Thyroid gland (tissue), 4 donors: ENCODE measurements around the gene ZNF264. TPM values are rescaled to one million over a fixed set of nuclear protein-coding genes. Genes with fewer than 3 reads are reported as not detected.
A peak's percentile ranks its signal among the peaks of the same experiment; 100 is the strongest.
"Not testable (repeated sequence)": the region's sequence is repeated elsewhere in the genome, so short reads cannot be mapped to it uniquely, and the experiment has no call there.

Experiments used
- DNase-seq, 2 donors: peaks; one replicate each; pipeline ENCODE4 v3.0.0-alpha.2; 2019
- H3K27ac ChIP-seq, 3 donors: fragments of 200-600 bp; sonication (generic); 1 replicate in 2 of 3; 2 replicates in 1 of 3; pipeline ENCODE4 v1.5.1; 2016 to 2019; ENCODE audit warnings: mild to moderate bottlenecking in 1 of 3, moderate library complexity in 1 of 3
- H3K27me3 ChIP-seq: fragments of 200-600 bp; sonication (generic); one replicate; pipeline ENCODE4 v1.5.1; 2019
- H3K36me3 ChIP-seq, 2 donors: fragments of 200-600 bp; sonication (generic); one replicate each; pipeline ENCODE4 v1.5.1; 2016 to 2019
- H3K4me1 ChIP-seq, 2 donors: fragments of 200-600 bp; sonication (generic); one replicate each; pipeline ENCODE4 v1.5.1; 2017 to 2019
- H3K4me3 ChIP-seq, 3 donors: fragments of 200-600 bp; sonication (generic); replicated peaks in 1 of 3; 1 replicate in 2 of 3; 2 replicates in 1 of 3; pipeline ENCODE4 v1.5.1; 2016; ENCODE audit warnings: mild to moderate bottlenecking in 1 of 3
- H3K9me3 ChIP-seq: fragments of 200-600 bp; sonication (generic); one replicate; pipeline ENCODE4 v1.5.1; 2017
- POLR2A ChIP-seq, 2 donors: fragments of 450-650 bp; IDR thresholded peaks; one replicate each; pipeline ENCODE4 v1.6.1; 2017; ENCODE audit warnings: antibody characterized with exemption in 2 of 2, mild to moderate bottlenecking in 2 of 2, moderate library complexity in 1 of 2
- WGBS, 2 donors: methylation state at CpG; one replicate each; pipeline ENCODE4 v1.1.5; 2017; 5-methylcytosine and 5-hydroxymethylcytosine counted together
- intact Hi-C: fragments of 100-400 bp; cut with DNase I; formaldehyde crosslinking; loops from one replicate; pipeline ENCODE4 v1.15.1; 2023
- total RNA-seq, 4 donors: library from RNA; depleted of rRNA; stranded (reverse); fragments of >200 nt; gene quantifications; one replicate each; pipeline ENCODE4 v1.2.3, GENCODE V29; 2016
- TF ChIP-seq, protein P1 (sequence below), 6 experiments: fragments of 200-600 bp in 3 of 6; fragments of 450-650 bp in 3 of 6; sonication (generic) in 3 of 6; IDR thresholded peaks; one replicate each; pipeline ENCODE4 v1.5.1; 2016 to 2019; ENCODE audit warnings: antibody characterized with exemption in 6 of 6, mild to moderate bottlenecking in 2 of 6, inconsistent platforms in 1 of 6, moderate library complexity in 1 of 6

Gene ZNF264
- total RNA-seq, 4 donors from 2014 or later, result 28.2 to 90.3 (median 44.4) TPM

DNA sequence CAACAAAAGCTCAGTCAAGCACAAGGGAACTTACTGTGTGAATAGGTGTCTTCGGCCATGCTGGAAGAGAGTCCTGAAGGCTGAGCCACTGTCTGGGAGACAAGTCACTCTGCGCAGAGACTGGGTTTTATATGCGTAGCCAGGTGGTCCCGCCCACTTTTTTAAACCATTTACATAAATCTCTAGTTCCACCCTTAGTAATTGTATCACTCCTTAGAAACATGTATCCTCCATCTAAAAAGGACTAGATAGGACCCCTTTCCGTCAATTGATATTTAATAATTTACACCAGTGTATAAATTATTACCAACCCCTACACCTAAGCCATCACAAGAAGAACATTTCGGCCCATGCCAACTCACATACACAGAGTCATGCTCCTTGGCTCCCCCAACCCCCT lies 23.9 kb upstream of the ZNF264 start, which contains the start of gene DUXA:
TSS of gene DUXA (minus strand) at position 101 of the 400 bp plus-strand sequence. CDS start at position 59, 42 bp downstream.
- 73 to 90% methylated on average over 6 of the region's 6 CpGs for whole genome bisulfite sequencing, 2 donors

DNA sequence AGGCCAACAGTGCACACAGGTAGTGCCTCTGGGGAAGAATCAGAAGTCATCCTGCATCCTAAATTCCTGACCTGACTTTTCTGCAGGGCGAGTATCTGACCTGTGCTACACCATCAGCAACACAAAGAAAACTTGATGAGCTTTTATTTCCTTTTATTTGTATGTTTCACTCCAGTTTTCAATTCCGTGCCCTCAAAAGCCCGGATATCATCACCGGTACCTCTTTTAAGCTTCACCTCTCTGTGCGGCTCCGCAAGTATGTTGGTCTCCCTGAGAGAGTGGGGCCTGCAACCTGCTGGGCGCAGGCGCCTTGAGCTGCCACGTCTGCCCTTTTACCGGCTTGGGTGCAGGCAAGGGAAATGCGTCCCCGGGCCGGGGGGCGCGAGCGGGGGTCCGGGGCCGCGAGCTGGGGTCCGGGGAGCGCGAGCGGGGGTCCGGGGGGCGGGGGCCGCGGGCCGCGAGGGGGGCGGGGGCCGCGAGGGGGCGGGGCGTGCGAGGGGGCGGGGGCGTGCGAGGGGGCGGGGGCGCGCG lies 19.7 kb upstream of the ZNF264 start:
- peak; percentile 42 to 70 for DNase-seq
- no peaks in the 10 kb centered on the region for H3K36me3 ChIP-seq
- no peak overlapping the region for H3K27ac ChIP-seq
- peaks cover 0 to 3% of the 10 kb centered on the region in 2 donors for H3K4me1 ChIP-seq
- no peaks in the 10 kb centered on the region for H3K9me3 ChIP-seq
- H3K4me3 ChIP-seq, result peak overlapping the region in 1 of 3 donors; percentile 13
- TF ChIP-seq, protein P1, sequence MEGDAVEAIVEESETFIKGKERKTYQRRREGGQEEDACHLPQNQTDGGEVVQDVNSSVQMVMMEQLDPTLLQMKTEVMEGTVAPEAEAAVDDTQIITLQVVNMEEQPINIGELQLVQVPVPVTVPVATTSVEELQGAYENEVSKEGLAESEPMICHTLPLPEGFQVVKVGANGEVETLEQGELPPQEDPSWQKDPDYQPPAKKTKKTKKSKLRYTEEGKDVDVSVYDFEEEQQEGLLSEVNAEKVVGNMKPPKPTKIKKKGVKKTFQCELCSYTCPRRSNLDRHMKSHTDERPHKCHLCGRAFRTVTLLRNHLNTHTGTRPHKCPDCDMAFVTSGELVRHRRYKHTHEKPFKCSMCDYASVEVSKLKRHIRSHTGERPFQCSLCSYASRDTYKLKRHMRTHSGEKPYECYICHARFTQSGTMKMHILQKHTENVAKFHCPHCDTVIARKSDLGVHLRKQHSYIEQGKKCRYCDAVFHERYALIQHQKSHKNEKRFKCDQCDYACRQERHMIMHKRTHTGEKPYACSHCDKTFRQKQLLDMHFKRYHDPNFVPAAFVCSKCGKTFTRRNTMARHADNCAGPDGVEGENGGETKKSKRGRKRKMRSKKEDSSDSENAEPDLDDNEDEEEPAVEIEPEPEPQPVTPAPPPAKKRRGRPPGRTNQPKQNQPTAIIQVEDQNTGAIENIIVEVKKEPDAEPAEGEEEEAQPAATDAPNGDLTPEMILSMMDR (IDR thresholded peaks at IDR 0.05), result no peak
- TF ChIP-seq POLR2A (IDR thresholded peaks at IDR 0.05), result no peak
- H3K27me3 ChIP-seq, result no peaks in the 10 kb centered on the region
- 7 to 10% methylated on average over 10 to 15 of the region's 42 CpGs for WGBS, 2 donors
- intact Hi-C loops, result no loop called here

More for the DNA sequence above, 23.9 kb upstream of the ZNF264 start, which contains the start of gene DUXA:
- H3K4me3 ChIP-seq, result no peak within 1 kb of the TSS
- no peak for DNase-seq
- TF ChIP-seq POLR2A (IDR thresholded peaks at IDR 0.05), result no peak
- TF ChIP-seq, protein P1 (IDR thresholded peaks at IDR 0.05), result no peak
- intact Hi-C loops, result no loop called here
- peaks cover 0 to under 1% of the 10 kb centered on the region in 2 donors for H3K4me1 ChIP-seq
- no peaks in the 10 kb centered on the region for H3K9me3 ChIP-seq
- H3K27me3 ChIP-seq, result no peaks in the 10 kb centered on the region
- H3K36me3 ChIP-seq, result no peaks in the 10 kb centered on the region
- H3K27ac ChIP-seq, result no peak within 1 kb of the TSS

DNA sequence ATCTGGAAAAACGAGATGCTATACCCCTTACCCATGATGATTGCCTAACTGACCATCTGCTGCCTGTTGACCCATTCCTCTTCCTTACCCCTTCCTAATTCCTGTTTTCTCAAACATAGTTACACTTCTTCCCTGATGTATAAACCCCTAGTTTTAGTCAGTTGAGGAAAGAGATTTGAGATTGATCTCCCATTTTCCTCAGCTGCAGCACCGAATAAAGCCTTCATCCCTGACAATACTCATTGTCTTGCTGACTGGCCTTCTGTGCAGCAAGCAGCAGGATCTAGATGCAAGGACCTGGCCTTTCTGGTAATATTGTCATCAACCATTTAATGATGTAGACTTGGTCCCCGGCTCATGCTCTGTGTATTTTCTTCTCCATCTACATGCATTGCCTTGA lies 999 bp upstream of the ZNF264 start:
- no peak for DNase-seq
- intact Hi-C loops, result no loop called here
- H3K4me3 ChIP-seq, result no peak overlapping the region

DNA sequence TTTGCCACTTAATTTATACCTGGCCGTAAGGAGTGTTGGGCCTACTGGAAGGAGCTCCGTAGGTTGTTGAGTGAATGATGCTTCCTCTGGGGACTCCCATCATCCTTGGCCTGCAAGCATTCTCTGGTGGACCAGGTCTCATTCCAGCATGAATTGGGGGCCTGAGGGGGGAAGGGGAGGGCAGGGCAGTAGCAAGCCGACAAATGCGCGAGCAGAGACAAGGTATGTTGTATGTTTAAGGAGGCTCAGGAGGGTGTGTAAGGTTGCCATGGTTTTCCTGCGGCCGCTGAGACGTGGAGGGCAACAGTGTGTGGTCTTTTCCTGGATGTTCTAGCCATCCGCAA lies 749 bp downstream of the ZNF264 start:
- TF ChIP-seq, protein P1 (IDR thresholded peaks at IDR 0.05), result no peak
- TF ChIP-seq POLR2A (IDR thresholded peaks at IDR 0.05), result no peak
- intact Hi-C loops, result no loop called here
- Histone ChIP-seq H3K36me3 (peaks cover 31 to 35% of the 10 kb centered on the region in 2 donors), H3K4me3 (peak overlapping the region; percentile 90 to 95 (median 93)), H3K4me1 (peaks cover 16 to 18% of the 10 kb centered on the region in 2 donors), H3K9me3 (no peaks in the 10 kb centered on the region), H3K27me3 (no peaks in the 10 kb centered on the region), H3K27ac (peak overlapping the region; percentile 81 to 90 (median 90))
- DNase-seq, result peak; percentile 32 to 33
- WGBS, 2 donors, result 0 to 1% methylated on average over 7 to 9 of the region's 9 CpGs

More for the DNA sequence above, 999 bp upstream of the ZNF264 start:
- H3K9me3 ChIP-seq, result no peaks in the 10 kb centered on the region
- H3K27ac ChIP-seq, result no peak overlapping the region
- TF ChIP-seq, protein P1 (IDR thresholded peaks at IDR 0.05), result no peak
- no peak for TF ChIP-seq POLR2A (IDR thresholded peaks at IDR 0.05)
- peaks cover 16 to 18% of the 10 kb centered on the region in 2 donors for H3K4me1 ChIP-seq
- 95 to 96% methylated on average over 3 of the region's 3 CpGs for WGBS, 2 donors
- peaks cover 15 to 20% of the 10 kb centered on the region in 2 donors for H3K36me3 ChIP-seq
- no peaks in the 10 kb centered on the region for H3K27me3 ChIP-seq

- no peaks in the 10 kb centered on the region for H3K9me3 ChIP-seq
- H3K27ac ChIP-seq, result no peak overlapping the region
Measured at GRCh38 chr19:57192993-57193392, 1.7 kb downstream of the ZNF264 start.

GRCh38 chr19:57197874-57198273 lies 6.6 kb downstream of the ZNF264 start:
- Histone ChIP-seq H3K4me1 (peaks cover 3 to 11% of the 10 kb centered on the region in 2 donors), H3K36me3 (peaks cover 35 to 47% of the 10 kb centered on the region in 2 donors)
- DNase-seq, H3K9me3 ChIP-seq, H3K27me3 ChIP-seq, intact Hi-C loops, H3K27ac ChIP-seq, H3K4me3 ChIP-seq: not testable (repeated sequence)
- WGBS, 2 donors, result 96 to 97% methylated on average over 6 of the region's 6 CpGs

More at GRCh38 chr19:57192993-57193392, 1.7 kb downstream of the ZNF264 start:
- intact Hi-C loops, result no loop called here
- Histone ChIP-seq H3K36me3 (peaks cover 31 to 40% of the 10 kb centered on the region in 2 donors), H3K4me1 (peaks cover 16 to 18% of the 10 kb centered on the region in 2 donors), H3K27me3 (no peaks in the 10 kb centered on the region), H3K4me3 (no peak overlapping the region)
- no peak for TF ChIP-seq POLR2A (IDR thresholded peaks at IDR 0.05)
- TF ChIP-seq, protein P1 (IDR thresholded peaks at IDR 0.05), result no peak
- no peak for DNase-seq
- 81 to 82% methylated on average over 5 of the region's 5 CpGs for WGBS, 2 donors
